ENCODE data around the gene MYADML2.

Gene MYADML2

DNA sequence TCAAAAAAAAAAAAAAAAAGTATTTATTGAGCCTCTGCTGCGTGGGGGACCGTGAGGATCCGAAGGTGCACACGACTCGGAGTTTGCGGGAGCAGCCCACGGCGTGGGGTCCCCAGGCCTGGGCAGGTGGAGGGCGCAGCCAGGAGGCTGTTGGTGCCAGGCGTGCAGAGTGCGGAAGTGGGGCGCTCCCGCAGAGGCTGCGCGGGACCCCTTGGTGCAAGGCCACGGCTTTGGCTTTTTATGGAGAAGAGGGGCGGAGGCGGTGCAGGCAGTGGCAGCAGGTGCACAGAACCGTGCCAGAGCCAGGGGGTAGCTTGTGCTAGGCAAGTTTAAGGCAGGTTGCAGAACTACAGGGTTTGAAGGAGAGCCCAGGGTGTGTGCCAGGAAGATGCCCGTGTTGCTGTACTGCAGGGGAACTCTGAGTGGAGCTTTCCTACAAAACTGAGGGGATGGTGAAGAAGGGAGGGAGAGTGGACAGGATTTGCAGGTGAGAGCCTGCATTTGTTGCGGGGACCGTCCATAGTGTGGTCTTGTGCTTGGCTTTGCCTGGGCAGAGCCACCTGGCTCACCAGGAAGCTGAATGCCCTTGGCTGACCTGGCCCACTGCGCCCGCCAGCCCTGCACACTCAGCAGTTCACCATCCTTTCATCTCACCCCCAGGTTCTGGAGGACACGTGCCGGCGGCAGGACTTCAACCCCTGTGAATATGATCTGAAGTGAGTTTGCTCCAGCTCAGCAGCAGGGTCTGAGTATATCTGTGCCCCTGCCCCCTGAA lies 31.7 kb upstream of the MYADML2 start:
- no peak for DNase-seq (ENCODE audit: low read depth)

- DNase-seq (ENCODE audit: low read depth): no peak
These were observed 30.3 kb upstream of the MYADML2 start, which contains the start of gene ASPSCR1 for GRCh38 chr17:81977211-81977808. Gene ASPSCR1, plus strand, starts transcription at chr17:81977629. Its CDS starts 18 bp downstream, at chr17:81977647.

- DNase-seq (ENCODE audit: low read depth): no peak
These were observed 29.5 kb upstream of the MYADML2 start for GRCh38 chr17:81976332-81977210.

- no peak for DNase-seq (ENCODE audit: low read depth)
These were observed 26.4 kb upstream of the MYADML2 start for GRCh38 chr17:81973432-81973831.

DNA sequence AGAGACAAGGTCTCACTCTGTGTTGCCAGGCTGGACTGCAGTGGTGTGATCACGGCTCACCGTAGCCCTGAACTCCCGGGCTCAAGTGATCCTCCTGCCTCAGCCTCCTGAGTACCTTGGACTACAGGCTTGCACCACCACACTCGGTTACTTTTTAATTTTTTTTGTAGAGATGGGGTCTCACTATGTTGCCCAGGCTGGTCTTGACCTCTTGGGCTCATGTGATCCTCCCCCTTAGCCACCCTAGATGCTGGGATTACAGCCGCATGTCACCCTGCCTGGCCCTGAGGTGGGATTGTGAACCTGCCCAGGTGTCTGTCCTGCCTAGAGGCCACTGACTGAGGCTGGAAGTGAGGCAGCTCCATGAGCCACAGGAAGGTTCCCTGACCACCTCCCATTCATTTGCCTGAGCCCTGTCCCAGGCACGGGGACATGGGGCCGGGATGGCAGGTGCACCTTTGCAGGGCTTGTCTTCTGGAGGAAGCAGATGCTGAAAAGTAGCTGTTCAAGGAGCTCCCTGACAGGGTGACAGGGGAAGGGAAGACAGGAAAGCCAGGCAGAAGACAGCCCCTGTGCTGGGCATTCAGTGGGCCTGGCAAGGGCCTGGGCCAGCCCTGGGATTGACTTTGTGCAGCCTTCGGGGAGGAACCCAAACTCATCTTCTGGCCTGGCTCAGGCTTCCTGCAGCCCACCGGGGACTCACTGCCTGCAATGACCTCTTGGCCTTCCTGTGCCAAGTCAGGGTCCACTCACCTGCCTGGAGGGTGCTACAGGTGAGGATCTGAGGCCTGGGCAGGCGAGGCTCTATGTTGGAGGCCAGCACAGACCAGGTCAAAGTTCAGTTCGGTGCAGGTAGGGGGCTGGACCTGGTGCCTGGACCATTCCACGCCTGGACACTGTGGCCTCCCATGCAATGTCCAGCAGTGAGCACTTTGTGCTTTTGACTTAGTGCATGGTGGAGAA lies 22.1 kb upstream of the MYADML2 start:
- no peak for DNase-seq (ENCODE audit: low read depth)

DNA sequence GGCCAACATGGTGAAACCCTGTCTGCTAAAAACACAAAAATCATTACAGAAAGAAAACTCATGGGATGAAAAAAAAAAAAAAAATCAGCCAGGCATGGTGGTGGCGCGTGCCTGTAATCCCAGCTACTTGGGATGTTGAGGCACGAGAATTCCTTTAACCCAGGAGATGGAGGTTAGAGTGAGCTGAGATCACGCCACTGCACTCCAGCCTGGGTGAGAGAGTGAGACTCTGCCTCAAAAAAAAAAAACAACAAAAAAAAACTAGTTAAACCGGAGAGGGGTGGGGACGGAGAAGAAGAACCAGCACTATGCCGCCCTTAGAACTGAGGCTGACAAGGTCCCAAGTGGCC lies 21.3 kb upstream of the MYADML2 start:
- no peak for DNase-seq (ENCODE audit: low read depth)

- DNase-seq (ENCODE audit: low read depth): no peak
These were observed 20.7 kb upstream of the MYADML2 start for GRCh38 chr17:81967533-81968395.

DNA sequence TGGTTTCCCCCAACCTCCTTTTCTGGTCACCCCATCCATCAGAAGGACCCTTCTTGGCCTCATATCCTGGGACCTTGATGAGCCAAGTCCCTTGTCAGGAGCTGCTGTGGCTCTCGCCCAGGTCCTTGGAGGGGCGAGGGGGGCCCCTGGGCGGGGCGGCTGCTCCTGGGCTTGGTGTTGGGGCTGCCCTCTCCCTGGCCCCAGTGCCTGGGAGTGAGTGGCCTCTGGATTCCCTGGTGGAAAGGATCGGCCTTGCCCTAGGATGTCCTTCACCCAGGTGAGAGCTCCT lies 20.2 kb upstream of the MYADML2 start:
- DNase-seq (ENCODE audit: low read depth): no peak

DNA sequence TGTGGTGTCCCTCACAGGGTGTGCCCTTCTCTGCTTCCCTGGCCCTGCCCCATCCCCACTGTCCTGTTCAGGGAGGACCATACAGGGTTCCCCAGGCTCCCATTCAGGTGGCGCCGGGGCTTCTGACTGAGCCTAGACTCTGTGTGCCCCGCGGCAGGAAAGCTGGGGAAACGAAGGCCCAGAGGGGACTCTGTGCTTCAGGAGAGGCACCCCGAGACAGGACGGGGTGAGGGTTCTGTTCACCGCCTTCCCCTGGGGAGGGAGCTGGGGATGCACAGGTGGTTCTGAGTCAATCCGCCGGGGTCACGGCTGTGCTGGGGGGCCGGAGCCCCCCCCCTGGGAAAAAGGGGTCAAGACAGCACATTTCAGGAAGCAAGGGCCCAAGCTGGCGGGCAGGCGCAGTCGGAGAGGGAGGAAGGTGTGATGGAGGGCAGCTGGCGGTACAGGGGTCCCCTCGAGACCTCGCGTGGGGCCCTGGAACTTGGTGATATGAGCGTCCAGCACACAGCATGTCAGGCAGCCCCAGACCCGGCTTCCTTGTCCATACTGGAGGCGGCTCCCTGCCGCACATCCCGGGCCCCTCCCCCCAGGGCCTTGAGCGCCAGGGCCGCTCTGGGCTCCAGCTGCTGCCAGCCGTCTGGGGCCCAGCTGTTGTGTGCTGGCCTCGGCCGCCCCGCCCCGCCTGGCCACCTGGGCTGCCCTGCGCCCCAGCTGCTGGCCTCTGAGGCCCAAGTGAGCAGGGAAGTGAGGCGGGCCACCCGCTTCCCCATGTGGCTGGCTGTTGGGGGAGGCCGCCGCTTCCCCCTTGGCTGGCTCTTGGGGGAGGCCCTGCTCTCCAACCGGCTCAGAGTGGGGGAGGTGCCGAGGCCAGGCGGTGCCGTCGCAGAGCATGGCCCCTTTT lies 19.6 kb upstream of the MYADML2 start:
- no peak for DNase-seq (ENCODE audit: low read depth)

- no peak for DNase-seq (ENCODE audit: low read depth)
These were observed 17.2 kb upstream of the MYADML2 start for GRCh38 chr17:81964081-81964849.

GRCh38 chr17:81962499-81963441 lies 15.7 kb upstream of the MYADML2 start:
- DNase-seq (ENCODE audit: low read depth): no peak

DNA sequence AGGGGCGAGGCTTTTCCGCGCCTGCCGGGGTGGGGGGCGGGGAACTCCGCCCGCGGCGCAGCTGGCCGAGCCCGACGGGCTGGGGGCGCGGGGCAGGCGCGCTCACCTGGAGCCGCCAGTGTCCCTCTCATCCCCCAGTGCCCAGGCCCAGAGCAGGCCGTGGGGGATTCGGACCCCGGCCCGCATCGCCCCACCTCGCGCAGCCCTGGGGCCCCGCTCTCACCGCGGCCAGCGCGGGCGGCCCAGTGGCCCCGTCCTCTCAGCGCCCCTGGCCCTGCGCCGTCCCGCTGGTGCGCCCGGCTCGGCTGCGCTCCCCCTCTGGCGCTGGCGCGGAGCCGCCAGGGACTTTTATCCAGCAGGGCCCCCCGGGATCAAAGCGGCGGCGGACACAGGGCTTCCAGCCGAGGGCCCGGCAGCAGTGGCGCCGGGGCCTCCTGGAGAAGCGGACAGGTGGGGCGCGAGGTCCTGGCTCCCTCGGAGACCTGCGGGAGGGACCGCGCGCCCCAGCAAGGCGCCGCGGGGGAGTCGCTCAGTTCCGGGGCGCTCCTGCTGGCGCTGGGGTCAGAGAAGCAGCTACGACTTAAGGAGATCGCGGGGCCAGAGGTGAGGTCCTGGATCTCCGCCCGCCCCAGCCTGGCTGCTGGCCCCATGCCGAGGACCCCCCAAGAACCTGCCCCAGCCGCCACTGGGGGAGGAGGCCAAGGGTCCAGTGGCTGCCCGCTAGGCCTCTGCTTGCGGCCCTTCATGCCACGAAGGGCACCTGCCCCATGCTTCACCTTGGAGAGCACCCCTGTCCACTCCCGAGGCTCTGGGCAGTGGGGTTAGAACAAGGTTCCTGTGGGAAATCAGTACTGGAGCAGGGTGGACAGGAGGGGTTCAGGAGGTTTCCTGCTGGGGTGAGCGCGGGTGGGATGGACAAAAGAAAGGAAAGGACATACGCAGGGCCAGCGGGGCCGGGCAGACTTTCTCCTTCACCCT lies 14.8 kb upstream of the MYADML2 start:
- DNase-seq (ENCODE audit: low read depth): no peak

DNA sequence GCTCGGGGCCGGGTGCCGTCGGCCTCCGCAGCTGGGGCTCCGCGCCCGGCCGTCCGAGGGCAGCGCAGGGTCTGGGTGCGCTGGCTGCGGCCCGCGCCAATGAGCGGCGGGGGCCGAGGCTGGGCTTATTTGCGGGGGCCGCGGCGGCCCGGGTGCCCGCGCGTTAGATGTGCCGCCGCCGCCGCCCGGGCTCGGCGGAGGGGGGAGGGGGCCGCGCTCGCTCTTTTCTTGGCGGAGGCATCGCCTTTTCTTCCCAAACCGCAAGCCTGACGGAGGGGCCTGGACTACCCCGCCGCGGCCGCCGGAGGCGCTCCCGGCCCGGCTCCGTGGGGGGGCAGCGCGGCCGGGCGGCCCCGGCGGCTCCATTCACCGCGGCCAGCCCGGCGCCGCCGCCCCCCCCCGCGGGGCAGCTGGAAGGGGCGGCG lies 14.1 kb upstream of the MYADML2 start, which contains the start of gene NOTUM:
Gene NOTUM (minus strand): TSS at position 101 of the 425 bp plus-strand sequence. CDS start 278 bp downstream, outside the sequence.
- DNase-seq (ENCODE audit: low read depth): no peak

- no peak for DNase-seq (ENCODE audit: low read depth)
These were observed 13.3 kb upstream of the MYADML2 start for GRCh38 chr17:81960130-81960958.

DNA sequence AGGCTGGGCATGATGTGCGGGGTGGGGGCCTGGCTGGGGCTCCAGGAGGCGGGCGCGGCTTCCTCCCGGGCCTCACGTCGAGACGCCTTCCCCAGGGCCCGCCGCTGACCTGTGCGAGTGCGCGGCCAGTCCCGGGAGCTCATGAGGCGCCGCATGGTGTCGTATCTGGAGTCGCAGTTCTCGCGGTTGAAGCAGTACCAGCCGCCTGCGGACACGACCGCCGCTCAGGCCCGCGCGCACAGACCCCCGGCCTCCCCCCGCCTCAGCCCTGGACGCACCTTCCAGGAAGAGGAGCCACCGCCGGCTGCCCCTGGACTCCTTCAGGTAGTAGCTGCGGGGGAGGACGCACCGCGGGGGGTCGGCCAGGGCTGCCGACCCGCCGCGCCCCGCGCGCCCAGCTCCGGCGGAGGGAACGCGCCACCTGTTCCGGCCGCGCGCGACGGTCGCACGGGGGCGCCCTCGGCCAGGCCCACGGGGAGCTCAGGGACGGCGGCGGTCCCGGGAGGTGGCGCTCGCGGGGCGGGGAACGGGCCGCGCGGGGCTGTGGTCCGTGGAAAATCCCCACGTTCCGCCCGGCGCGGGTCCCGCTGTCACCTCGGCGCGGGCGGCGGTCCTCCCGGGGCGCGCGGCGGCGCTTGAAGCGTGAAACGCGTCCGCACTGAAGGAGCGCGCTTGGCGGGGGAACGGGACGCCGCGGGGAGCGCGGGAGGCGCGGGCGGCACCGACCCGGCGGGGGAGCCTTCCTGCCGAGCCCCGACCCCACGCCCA lies 12.5 kb upstream of the MYADML2 start:
- DNase-seq (ENCODE audit: low read depth): no peak

Measured in HS-27A (cell line).